Nephron progenitor cell (in vitro differentiated cells): ENCODE measurements around the gene DOK7.

Source experiments
- DNase-seq: peaks from one replicate; pipeline ENCODE4 v3.0.0; 2021
- H3K27ac Mint-ChIP-seq: 2 replicates; pipeline ENCODE4 v1.8.0; 2021; ENCODE audit warnings: mild to moderate bottlenecking, moderate library complexity, mixed read lengths
- H3K27me3 Mint-ChIP-seq: 2 replicates; pipeline ENCODE4 v1.8.0; 2021; ENCODE audit warnings: mild to moderate bottlenecking, low read depth, mixed read lengths; ENCODE audit not compliant: poor library complexity
- H3K36me3 Mint-ChIP-seq: 2 replicates; pipeline ENCODE4 v1.8.0; 2021; ENCODE audit warnings: low read depth, mixed read lengths
- H3K4me1 Mint-ChIP-seq: 2 replicates; pipeline ENCODE4 v1.8.0; 2021; ENCODE audit warnings: mixed read lengths
- H3K4me3 Mint-ChIP-seq: 2 replicates; pipeline ENCODE4 v1.8.0; 2021; ENCODE audit warnings: mild to moderate bottlenecking, moderate library complexity, mixed read lengths
- H3K9me3 Mint-ChIP-seq: 2 replicates; pipeline ENCODE4 v1.8.0; 2021; ENCODE audit warnings: mild to moderate bottlenecking, moderate library complexity, mixed read lengths
- CTCF ChIP-seq: fragments of 200-600 bp; sonication (generic); IDR thresholded peaks from 2 replicates; pipeline ENCODE4 v1.5.0; 2021; ENCODE audit warnings: antibody characterized with exemption

The DOK7 gene

GRCh38 chr4:3499710-3500109 is 36.6 kb downstream of the DOK7 start:
- Mint-ChIP-seq H3K4me3 (no peak overlapping the region), H3K36me3 (peaks cover 2% of the 10 kb centered on the region), H3K27ac (no peak overlapping the region), H3K27me3 (no peaks in the 10 kb centered on the region), H3K9me3 (no peaks in the 10 kb centered on the region), H3K4me1 (no peaks in the 10 kb centered on the region)
- no peak for DNase-seq
- no peak for TF ChIP-seq CTCF

- H3K27ac Mint-ChIP-seq, result no peak overlapping the region
- H3K27me3 Mint-ChIP-seq, result no peaks in the 10 kb centered on the region
- H3K36me3 Mint-ChIP-seq, result peaks cover 5% of the 10 kb centered on the region
- no peak overlapping the region for H3K4me3 Mint-ChIP-seq
- no peak for DNase-seq
- H3K9me3 Mint-ChIP-seq, result no peaks in the 10 kb centered on the region
- no peak for TF ChIP-seq CTCF
- H3K4me1 Mint-ChIP-seq, result no peaks in the 10 kb centered on the region
Measured at GRCh38 chr4:3500111-3500510, 37.0 kb downstream of the DOK7 start.

- Mint-ChIP-seq H3K4me3 (no peak overlapping the region), H3K4me1 (no peaks in the 10 kb centered on the region), H3K27me3 (no peaks in the 10 kb centered on the region), H3K27ac (no peak overlapping the region), H3K36me3 (peaks cover 10% of the 10 kb centered on the region), H3K9me3 (no peaks in the 10 kb centered on the region)
- no peak for TF ChIP-seq CTCF
- DNase-seq, result no peak
Measured at GRCh38 chr4:3500634-3501101, 37.6 kb downstream of the DOK7 start.

- H3K27ac Mint-ChIP-seq, result peak overlapping the region; percentile 45
Measured at GRCh38 chr4:3501126-3501824, 38.2 kb downstream of the DOK7 start.

GRCh38 chr4:3501825-3502425 is 38.8 kb downstream of the DOK7 start:
- Mint-ChIP-seq H3K4me3 (no peak overlapping the region), H3K36me3 (peaks cover 20% of the 10 kb centered on the region), H3K4me1 (no peaks in the 10 kb centered on the region), H3K9me3 (no peaks in the 10 kb centered on the region), H3K27ac (no peak overlapping the region), H3K27me3 (no peaks in the 10 kb centered on the region)
- TF ChIP-seq CTCF, result no peak
- no peak for DNase-seq

More at GRCh38 chr4:3501126-3501824, 38.2 kb downstream of the DOK7 start:
- Mint-ChIP-seq H3K4me1 (no peaks in the 10 kb centered on the region), H3K36me3 (peaks cover 13% of the 10 kb centered on the region), H3K4me3 (no peak overlapping the region), H3K27me3 (no peaks in the 10 kb centered on the region), H3K9me3 (no peaks in the 10 kb centered on the region)
- DNase-seq, result no peak
- no peak for TF ChIP-seq CTCF
